Large intestine (tissue), 3 donors: ENCODE data around the gene MAP2K5. TPM values are rescaled to one million over a fixed set of nuclear protein-coding genes. Genes with fewer than 3 reads are reported as not detected.
"Not testable (repeated sequence)": the region's sequence is repeated elsewhere in the genome, so short reads cannot be mapped to it uniquely, and the experiment has no call there.

Source experiments
- DNase-seq, 2 donors: peaks; one replicate each; pipeline versions ENCODE4 v3.0.0 to v3.0.0-alpha.2; 2013
- H3K27ac ChIP-seq: one replicate; pipeline ENCODE4 v1.5.1; 2013; ENCODE audit warnings: low read length
- H3K27me3 ChIP-seq: 2 replicates; pipeline ENCODE4 v1.6.1; 2013; ENCODE audit warnings: low read length; ENCODE audit not compliant: control insufficient read depth, insufficient read depth
- H3K36me3 ChIP-seq: 2 replicates; pipeline ENCODE4 v1.6.1; 2013; ENCODE audit warnings: low read length; ENCODE audit not compliant: control insufficient read depth, insufficient read depth
- H3K4me1 ChIP-seq: one replicate; pipeline ENCODE4 v1.6.1; 2013; ENCODE audit warnings: low read length; ENCODE audit not compliant: control insufficient read depth, insufficient read depth
- H3K4me3 ChIP-seq: one replicate; pipeline ENCODE4 v1.5.1; 2013; ENCODE audit warnings: low read length
- H3K9me3 ChIP-seq: one replicate; pipeline ENCODE4 v1.6.1; 2013; ENCODE audit warnings: mild to moderate bottlenecking, low read depth, low read length, moderate library complexity; ENCODE audit not compliant: control insufficient read depth
- WGBS: methylation state at CpG from one replicate; pipeline ENCODE4 v1.1.5; 2013; ENCODE audit warnings: low lambda C conversion rate; ENCODE audit not compliant: insufficient coverage; 5-methylcytosine and 5-hydroxymethylcytosine counted together
- polyA plus RNA-seq: library from polyadenylated mRNA; unstranded; fragments of 120-200 nt; gene quantifications from one replicate; pipeline ENCODE4 v1.2.1, GENCODE V29; 2013

MAP2K5 gene
- polyA plus RNA-seq, 1 donor, result 13.7 TPM

DNA sequence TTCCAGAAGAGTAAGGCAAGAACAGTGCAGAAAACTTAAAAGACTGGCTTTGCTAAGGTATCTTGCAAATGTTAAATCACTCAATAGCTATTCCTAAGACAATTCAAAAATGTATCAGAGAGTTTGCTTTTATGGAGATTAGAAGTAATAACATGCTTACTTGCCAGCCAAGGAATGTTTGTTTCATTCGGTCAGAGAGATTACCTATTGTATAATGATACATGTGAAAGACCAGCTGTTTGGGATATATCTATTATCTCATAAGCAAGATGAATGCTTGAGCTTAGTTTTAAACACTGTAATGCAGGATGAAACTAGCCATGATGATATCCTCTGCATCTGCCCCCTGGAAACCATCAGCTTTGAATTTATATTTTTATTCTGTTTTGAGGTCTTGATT lies 70.7 kb downstream of the MAP2K5 start:
- no peaks in the 10 kb centered on the region for H3K36me3 ChIP-seq
- no peak overlapping the region for H3K27ac ChIP-seq
- peaks cover 29% of the 10 kb centered on the region for H3K4me1 ChIP-seq
- H3K27me3 ChIP-seq, result no peaks in the 10 kb centered on the region
- WGBS, result no CpG with 5 or more reads among the region's 1 CpG
- no peak for DNase-seq
- no peak overlapping the region for H3K4me3 ChIP-seq
- H3K9me3 ChIP-seq, result no peaks in the 10 kb centered on the region

- DNase-seq, result no peak
- Histone ChIP-seq H3K4me1 (peaks cover 24% of the 10 kb centered on the region), H3K36me3 (no peaks in the 10 kb centered on the region), H3K27ac (no peak overlapping the region), H3K27me3 (no peaks in the 10 kb centered on the region), H3K4me3 (no peak overlapping the region), H3K9me3 (no peaks in the 10 kb centered on the region)
- WGBS, result 100% methylated on average over 2 of the region's 3 CpGs
Measured at GRCh38 chr15:67613708-67614107, 71.2 kb downstream of the MAP2K5 start.

- not testable (repeated sequence) for H3K4me3 ChIP-seq, H3K27me3 ChIP-seq, DNase-seq, H3K9me3 ChIP-seq, H3K36me3 ChIP-seq, H3K27ac ChIP-seq
- H3K4me1 ChIP-seq, result peaks cover 20% of the 10 kb centered on the region
- WGBS, result no CpG with 5 or more reads among the region's 6 CpGs
Measured at GRCh38 chr15:67615131-67615534, 72.6 kb downstream of the MAP2K5 start.

DNA sequence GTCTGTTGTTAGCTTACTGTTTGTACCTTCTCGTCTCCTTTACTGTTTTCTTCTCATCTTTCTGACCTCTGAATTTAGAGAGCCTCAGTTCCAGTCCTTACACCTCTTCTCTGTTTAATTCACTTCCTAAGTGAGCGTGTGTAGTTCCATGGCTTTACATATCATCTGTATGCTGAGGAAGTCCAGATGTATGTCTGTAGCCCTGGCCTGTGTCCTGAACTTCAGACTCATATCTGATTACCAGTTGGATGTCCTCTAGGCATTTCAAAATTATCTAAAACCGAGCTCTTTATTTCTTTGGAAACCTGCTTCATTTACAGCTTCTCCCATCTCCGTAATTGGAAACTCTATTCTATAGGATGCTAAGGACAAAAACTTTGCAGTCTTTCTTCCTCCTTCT lies 75.8 kb downstream of the MAP2K5 start:
- no peaks in the 10 kb centered on the region for H3K36me3 ChIP-seq
- no peak for DNase-seq
- no peaks in the 10 kb centered on the region for H3K27me3 ChIP-seq
- H3K4me3 ChIP-seq, result no peak overlapping the region
- H3K4me1 ChIP-seq, result peaks cover 1% of the 10 kb centered on the region
- H3K27ac ChIP-seq, result no peak overlapping the region
- WGBS, result 68% methylated on average over 4 of the region's 4 CpGs
- H3K9me3 ChIP-seq, result no peaks in the 10 kb centered on the region

GRCh38 chr15:67622110-67622509 lies 79.6 kb downstream of the MAP2K5 start:
- H3K27me3 ChIP-seq, result no peaks in the 10 kb centered on the region
- H3K27ac ChIP-seq, result no peak overlapping the region
- no peak for DNase-seq
- no CpG with 5 or more reads among the region's 2 CpGs for WGBS
- H3K4me1 ChIP-seq, result no peaks in the 10 kb centered on the region
- no peak overlapping the region for H3K4me3 ChIP-seq
- no peaks in the 10 kb centered on the region for H3K9me3 ChIP-seq
- H3K36me3 ChIP-seq, result peaks cover 2% of the 10 kb centered on the region

GRCh38 chr15:67632261-67632660 lies 89.8 kb downstream of the MAP2K5 start:
- WGBS, result 100% methylated on average over 1 of the region's 3 CpGs
- DNase-seq, result no peak
- H3K27me3 ChIP-seq, result no peaks in the 10 kb centered on the region
- no peak overlapping the region for H3K27ac ChIP-seq
- peaks cover 3% of the 10 kb centered on the region for H3K9me3 ChIP-seq
- no peak overlapping the region for H3K4me3 ChIP-seq
- no peaks in the 10 kb centered on the region for H3K4me1 ChIP-seq
- H3K36me3 ChIP-seq, result no peaks in the 10 kb centered on the region

GRCh38 chr15:67635950-67636349 lies 93.4 kb downstream of the MAP2K5 start:
- 80% methylated on average over 1 of the region's 11 CpGs for WGBS
- not testable (repeated sequence) for H3K27me3 ChIP-seq, H3K36me3 ChIP-seq, H3K27ac ChIP-seq, H3K9me3 ChIP-seq, H3K4me3 ChIP-seq, H3K4me1 ChIP-seq, DNase-seq

GRCh38 chr15:67639591-67639990 lies 97.1 kb downstream of the MAP2K5 start:
- Histone ChIP-seq H3K4me3 (no peak overlapping the region), H3K36me3 (peaks cover 4% of the 10 kb centered on the region), H3K9me3 (no peaks in the 10 kb centered on the region), H3K27me3 (no peaks in the 10 kb centered on the region), H3K27ac (no peak overlapping the region), H3K4me1 (no peaks in the 10 kb centered on the region)
- no peak for DNase-seq
- 73% methylated on average over 3 of the region's 6 CpGs for WGBS

GRCh38 chr15:67641453-67641852 lies 99.0 kb downstream of the MAP2K5 start:
- DNase-seq, result no peak
- peaks cover 4% of the 10 kb centered on the region for H3K36me3 ChIP-seq
- H3K27ac ChIP-seq, result no peak overlapping the region
- H3K27me3 ChIP-seq, result no peaks in the 10 kb centered on the region
- H3K4me1 ChIP-seq, result no peaks in the 10 kb centered on the region
- 83% methylated on average over 1 of the region's 3 CpGs for WGBS
- H3K4me3 ChIP-seq, result no peak overlapping the region
- no peaks in the 10 kb centered on the region for H3K9me3 ChIP-seq

DNA sequence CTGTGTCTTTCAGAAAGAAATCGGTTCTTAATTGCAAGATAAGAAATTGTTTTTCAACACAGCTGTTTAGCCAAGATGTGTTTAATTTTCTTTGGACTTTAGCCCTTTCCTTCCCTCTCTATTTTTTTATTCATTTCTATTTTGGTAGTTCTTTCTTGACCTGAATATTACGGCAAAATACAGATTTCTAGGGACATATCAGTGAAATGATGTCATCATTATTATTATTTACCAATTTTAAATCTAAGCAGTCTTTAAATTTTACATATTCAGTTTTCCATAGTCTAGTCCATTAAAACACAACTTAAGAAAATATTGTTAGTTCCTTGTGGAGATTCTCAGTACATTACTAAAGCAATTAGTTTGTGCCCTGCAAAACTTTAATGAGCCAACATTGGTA lies 104.3 kb downstream of the MAP2K5 start:
- Histone ChIP-seq H3K4me1 (no peaks in the 10 kb centered on the region), H3K27ac (no peak overlapping the region), H3K36me3 (peaks cover 5% of the 10 kb centered on the region), H3K27me3 (no peaks in the 10 kb centered on the region), H3K9me3 (no peaks in the 10 kb centered on the region), H3K4me3 (no peak overlapping the region)
- WGBS, result 62% methylated on average over 2 of the region's 2 CpGs
- DNase-seq, result no peak

DNA sequence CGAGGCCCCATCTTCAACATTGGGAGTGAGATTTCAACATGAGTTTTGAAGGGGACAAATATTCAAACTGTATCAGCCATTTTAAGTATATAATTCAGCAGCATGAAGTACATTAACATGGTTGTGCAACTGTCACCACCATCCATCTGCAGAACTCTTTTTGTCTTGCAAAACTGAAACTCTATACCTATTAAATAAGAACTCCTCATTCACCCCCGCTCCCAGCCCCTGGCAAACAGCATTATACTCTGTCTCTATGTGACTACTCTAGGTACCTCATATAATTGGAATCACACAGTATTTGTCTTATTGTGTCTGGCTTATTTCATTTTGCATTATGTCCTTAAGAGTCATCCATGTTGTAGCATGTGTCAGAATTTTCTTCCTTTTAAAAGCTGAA lies 110.1 kb downstream of the MAP2K5 start:
- H3K36me3 ChIP-seq, result peaks cover 3% of the 10 kb centered on the region
- no peaks in the 10 kb centered on the region for H3K4me1 ChIP-seq
- H3K27ac ChIP-seq, result no peak overlapping the region
- no peaks in the 10 kb centered on the region for H3K27me3 ChIP-seq
- H3K4me3 ChIP-seq, result no peak overlapping the region
- H3K9me3 ChIP-seq, result no peaks in the 10 kb centered on the region
- no CpG with 5 or more reads among the region's 2 CpGs for WGBS
- DNase-seq, result no peak
